Left renal pelvis (tissue), 4 donors: ENCODE data around the gene TMPRSS6. TPM values are rescaled to one million over a fixed set of nuclear protein-coding genes. Genes with fewer than 3 reads are reported as not detected.
"Not testable (repeated sequence)": the region's sequence is repeated elsewhere in the genome, so short reads cannot be mapped to it uniquely, and the experiment has no call there.

Experiments
- DNase-seq, 4 donors: peaks; one replicate each; pipeline ENCODE4 v3.0.0-alpha.2; 2013; ENCODE audit warnings: low read depth in 4 of 4, low spot score in 3 of 4
- polyA plus RNA-seq, 4 donors: library from polyadenylated mRNA; unstranded; fragments of 120-200 nt; gene quantifications; one replicate each; pipeline ENCODE4 v1.2.1, GENCODE V29; 2013; ENCODE audit not compliant: insufficient read length in 4 of 4

The TMPRSS6 gene
- polyA plus RNA-seq, 4 donors: 0.16 to 0.50 (median 0.26) TPM

GRCh38 chr22:37090920-37091695, 18.4 kb downstream of the TMPRSS6 start:
- no peak for DNase-seq

DNA sequence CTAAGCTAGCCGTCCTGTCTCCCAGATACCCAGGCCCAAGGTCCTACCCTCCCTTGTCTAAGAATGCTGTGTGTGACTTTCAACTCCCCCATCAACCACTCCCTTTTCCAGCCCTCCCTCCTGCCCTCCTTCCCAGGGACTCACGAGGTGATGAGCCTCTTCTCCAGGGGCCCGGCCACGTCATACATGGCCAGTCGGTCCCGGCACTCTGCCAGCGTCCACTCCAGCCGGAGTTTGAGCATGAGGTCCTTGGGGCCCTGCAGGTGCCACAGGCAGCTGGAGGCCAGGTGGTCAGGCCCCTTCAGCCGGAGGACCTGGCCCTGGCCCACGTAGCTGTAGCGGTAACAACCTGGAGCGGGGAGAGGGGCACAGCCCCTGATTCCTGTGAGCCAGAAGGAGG, 20.1 kb downstream of the TMPRSS6 start:
- no peak for DNase-seq

DNA sequence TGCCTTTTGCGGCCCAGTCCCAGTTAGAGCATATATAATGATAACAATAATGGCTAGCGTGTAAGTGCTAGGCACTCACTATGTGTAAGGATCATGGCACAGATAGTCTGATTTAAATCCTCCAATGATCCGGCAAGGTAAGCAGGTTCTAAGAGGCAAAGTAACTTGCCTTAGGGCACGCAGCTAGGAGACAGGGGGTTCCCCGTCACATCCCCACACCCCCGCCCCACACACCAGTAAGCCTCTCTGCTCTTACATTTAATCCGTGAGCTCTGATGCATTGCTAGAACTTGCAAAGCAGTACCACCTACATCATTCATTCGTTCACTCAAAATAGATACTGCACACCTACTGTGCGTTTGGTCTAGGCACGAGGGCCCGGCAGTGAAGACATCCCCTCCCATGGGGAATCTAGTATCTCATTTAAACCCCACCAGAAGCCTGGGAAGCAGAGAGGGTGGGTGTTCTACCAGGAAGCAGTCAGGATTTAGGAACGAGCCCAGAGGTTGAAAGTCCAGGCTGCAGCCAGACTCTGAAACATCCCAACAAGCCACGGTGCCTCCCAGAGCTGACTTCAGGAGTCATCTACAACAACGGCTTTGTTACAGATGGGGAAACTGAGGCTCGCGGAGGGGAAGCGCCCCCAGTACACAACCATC, 20.6 kb downstream of the TMPRSS6 start:
- no peak for DNase-seq

GRCh38 chr22:37088108-37088605, 21.4 kb downstream of the TMPRSS6 start:
- no peak for DNase-seq

DNA sequence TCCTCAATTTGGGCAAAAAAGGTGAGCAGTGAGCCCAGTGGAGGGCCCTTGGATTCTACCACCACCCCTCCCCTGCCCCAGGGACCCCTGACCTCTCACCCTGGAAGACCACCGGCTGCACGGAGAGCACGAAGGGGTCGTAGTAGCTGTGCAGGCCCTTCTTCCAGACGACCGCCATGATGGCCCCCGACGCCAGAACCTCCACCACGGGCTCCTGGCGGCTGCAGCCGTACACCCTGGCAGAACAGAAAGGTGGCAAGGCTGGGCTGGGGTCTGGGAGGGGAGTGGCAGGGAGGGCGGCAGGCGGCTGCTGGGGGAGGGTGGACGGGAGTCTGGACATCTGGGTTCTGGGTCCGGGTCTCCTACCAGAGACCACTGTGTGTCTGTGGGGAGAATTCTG, 23.3 kb downstream of the TMPRSS6 start:
- no peak for DNase-seq

GRCh38 chr22:37084385-37084784, 25.1 kb downstream of the TMPRSS6 start:
- DNase-seq: no peak

DNA sequence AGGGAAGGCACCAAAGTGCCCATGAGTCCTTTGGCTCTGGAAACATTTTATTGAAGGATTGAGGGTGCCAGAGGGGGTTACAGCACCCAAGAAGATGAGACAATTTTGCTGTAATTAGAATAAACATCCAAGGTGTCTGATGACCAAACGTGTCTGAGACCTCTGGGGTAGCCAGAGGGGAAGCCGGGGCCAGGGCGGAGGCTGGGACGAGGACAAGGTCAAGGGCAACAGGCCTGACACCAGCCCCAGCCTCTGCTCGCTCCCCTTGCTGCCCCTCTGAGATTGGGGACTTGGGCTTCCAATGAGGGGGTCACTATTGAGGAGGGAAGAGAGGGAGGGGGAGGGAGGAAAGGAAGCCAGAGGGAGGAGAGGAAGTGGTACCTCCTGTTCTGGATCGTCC, 25.6 kb downstream of the TMPRSS6 start:
- no peak for DNase-seq

DNA sequence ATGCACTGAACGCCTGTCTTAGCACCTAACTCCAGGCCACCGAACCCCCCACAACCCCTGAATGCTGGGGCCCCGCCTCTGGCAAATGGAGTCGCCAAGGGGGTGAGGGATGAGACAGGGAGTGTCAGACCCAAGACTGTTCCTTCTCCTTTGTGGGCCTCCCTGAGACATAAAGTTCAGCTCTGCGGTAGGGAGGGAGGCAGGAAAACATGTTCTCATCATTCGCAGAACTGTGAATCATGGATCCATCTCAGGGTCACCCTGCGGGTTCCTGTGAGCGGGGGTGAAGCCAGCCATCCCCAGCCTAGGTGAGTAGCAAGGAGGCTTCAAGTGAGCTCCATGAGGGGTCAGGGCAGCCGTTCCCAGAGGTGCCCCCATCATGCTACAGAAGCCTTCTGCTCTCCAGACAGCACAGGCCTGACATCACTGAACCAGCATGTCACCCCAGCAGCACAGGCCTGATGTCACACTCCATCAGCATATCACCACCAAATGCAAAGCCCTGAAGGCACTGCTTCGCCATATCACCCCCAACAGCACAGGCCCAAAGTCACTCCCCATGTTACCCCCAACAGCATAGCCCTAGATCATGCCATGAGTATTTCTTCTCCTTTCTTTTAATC, 27.2 kb downstream of the TMPRSS6 start:
- no peak for DNase-seq

- no peak for DNase-seq
Observed at GRCh38 chr22:37080838-37081237, 28.7 kb downstream of the TMPRSS6 start.

DNA sequence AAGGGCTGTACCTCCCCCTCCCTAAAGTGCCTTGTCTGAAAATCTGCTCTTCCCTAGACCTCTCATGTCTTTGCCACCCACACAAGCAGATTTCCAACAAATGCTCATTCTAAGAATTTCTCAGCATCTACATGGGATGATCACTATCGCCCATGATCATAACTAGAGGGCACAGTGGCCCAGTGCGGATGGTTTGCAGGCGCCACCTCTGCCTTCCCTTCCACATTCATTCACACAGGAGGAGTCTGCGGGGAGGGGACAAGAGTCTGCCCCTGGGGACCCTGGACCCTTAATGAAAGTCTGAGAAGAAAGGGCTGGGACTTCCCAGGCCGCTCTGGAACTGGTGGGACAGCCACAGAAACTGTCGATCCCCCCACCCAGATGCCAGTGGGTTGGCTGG, 29.1 kb downstream of the TMPRSS6 start:
- no peak for DNase-seq

DNA sequence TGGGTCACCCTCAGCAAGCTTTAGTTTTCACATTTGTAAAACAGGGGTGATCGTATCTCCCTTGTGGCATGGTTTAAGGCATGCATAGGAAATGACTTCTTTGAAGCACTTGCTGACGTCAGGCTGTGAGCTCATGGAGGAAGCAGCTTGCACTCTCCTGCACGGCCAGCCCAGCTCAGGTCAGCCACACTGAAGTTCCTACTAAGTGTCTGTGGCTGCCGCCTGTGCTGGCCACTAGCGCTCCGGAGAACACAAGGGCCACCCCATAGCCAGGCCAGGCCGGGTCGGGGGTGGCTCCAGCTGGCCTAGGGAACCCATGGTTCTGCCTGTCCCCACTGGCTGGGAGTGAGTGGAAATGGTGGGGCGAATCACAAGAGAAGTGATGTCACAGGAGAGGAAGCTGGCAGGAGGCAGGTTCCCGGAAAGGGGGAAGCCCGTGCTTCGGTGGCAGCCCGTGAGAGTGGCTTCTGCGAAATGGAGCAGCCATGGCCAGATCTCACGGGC, 29.8 kb downstream of the TMPRSS6 start:
- DNase-seq: no peak

DNA sequence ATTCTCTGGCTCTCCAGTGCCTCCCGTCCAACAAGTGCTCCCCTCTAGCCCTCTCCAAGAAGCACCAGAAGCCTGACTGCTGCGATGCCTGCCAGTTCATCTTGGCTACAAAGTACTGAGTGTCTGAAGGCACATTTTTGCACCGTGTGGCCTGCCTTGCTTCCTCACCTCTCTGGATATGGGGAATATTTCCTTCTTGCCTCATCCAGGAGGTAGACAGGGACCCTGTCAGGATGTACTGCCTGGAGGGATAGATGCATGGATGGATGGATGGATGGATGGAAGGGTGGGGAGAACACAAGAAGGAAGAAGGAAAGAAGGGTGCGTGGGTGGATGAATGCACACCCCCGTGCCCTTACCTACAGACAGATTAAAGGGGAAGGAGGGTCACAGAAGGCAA, 30.4 kb downstream of the TMPRSS6 start:
- DNase-seq: no peak

GRCh38 chr22:37077802-37078448, 31.6 kb downstream of the TMPRSS6 start:
- DNase-seq: no peak

DNA sequence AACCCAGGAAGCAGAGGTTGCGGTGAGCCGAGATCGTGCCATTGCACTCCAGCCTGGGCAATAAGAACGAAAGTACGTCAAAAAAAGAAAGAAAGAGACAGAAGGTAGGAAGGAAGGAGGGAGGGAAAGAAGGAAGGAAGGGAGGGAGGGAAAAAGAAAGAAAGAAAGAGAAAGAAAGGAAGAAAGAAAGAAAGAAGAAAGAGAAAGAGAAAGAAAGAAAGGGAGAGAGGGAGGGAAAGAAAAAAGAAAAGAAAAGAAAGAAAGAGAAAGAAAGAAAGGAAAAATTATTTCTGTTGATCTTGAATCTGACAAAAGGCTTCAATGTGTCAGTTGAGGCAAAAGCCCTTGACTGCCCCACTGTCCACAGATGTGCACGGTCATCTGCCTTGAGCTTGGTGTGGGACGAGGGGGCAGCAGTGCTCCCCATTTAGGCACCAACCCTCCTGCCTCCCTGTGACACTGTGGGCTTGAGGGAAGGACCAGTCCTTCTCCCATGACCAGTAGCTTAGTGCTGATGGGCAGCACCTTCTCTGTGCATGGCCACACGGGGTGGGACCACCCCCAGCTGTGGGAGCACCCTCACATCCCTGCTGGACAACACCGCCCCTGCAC, 33.6 kb downstream of the TMPRSS6 start:
- DNase-seq: no peak

DNA sequence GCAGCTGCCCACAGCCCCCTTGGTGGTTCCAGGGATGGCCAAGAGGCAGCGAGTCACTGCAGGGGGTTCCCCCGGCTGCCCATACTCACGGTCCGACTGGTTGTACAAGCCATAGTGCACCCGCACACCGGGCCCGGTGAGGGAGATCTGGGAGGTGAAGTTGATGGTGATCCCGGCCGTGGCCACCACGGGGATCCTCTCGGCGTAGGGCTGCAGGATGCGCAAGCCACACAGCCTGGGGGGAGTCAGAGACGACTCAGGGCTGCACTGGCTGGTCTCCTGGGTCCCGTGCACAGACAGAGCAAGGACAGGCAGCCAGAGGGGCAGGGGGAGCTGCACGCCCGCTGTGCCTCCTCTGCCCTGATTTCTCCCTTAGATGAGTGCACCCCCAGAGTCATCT, 34.5 kb downstream of the TMPRSS6 start:
- DNase-seq: no peak

DNA sequence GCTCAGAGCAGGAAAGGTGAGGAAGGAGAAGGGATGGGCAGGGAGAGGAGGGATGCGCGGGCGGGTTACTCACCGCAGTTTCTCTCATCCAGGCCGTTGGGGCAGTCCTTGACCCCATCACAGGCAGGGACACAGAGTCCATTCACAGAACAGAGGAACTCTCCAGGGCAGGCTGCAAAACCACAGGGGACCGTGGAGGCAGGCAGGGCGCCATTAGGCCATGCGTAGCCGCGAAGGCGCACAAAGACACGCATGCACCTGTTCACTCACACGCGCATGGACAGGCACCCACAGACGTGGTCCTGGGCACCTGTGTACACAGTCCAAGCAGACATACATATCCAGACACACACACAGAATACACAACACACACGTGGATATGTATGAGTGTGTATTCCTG, 35.0 kb downstream of the TMPRSS6 start:
- DNase-seq: no peak

DNA sequence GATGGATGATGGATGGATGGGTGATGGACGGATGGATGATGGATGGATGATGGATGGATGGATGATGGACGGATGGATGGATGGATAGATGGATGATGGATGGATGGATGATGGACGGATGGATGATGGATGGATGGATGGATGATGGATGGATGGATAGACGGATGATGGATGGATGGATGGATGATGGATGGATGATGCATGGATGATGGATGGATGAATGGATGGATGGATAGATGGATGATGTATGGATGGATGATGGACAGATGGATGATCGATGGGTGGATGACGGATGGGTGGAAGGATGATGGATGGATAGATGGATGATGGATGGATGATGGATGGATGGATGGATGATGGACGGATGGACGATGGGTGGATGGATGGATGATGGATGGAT, 36.8 kb downstream of the TMPRSS6 start:
- no peak for DNase-seq

GRCh38 chr22:37071850-37072592, 37.5 kb downstream of the TMPRSS6 start:
- not testable (repeated sequence) for DNase-seq

GRCh38 chr22:37070744-37071143, 38.8 kb downstream of the TMPRSS6 start:
- no peak for DNase-seq

- no peak for DNase-seq
Observed at GRCh38 chr22:37070334-37070733, 39.2 kb downstream of the TMPRSS6 start.
